WTC11 (cell line): Measurements from ENCODE around the gene GEMIN7.

Source experiments
- CREB1 ChIP-seq: sonication (generic); formaldehyde crosslinking; IDR thresholded peaks from 2 replicates; pipeline ENCODE4 v1.8.0; 2023; ENCODE audit warnings: mild to moderate bottlenecking, missing genetic modification reagents
- ESRRA ChIP-seq: sonication (generic); formaldehyde crosslinking; IDR thresholded peaks from 2 replicates; pipeline ENCODE4 v1.8.1; 2022; ENCODE audit warnings: mild to moderate bottlenecking, missing genetic modification reagents, borderline replicate concordance
- TF ChIP-seq, protein P1 (sequence below): fragments of 200-600 bp; IDR thresholded peaks from 2 replicates; pipeline ENCODE4 v1.8.0; 2022; ENCODE audit warnings: antibody characterized with exemption
- TF ChIP-seq, protein P2 (sequence below): sonication (generic); formaldehyde crosslinking; IDR thresholded peaks from 2 replicates; pipeline ENCODE4 v1.8.1; 2023; ENCODE audit warnings: mild to moderate bottlenecking, missing genetic modification reagents, moderate library complexity

DNA sequence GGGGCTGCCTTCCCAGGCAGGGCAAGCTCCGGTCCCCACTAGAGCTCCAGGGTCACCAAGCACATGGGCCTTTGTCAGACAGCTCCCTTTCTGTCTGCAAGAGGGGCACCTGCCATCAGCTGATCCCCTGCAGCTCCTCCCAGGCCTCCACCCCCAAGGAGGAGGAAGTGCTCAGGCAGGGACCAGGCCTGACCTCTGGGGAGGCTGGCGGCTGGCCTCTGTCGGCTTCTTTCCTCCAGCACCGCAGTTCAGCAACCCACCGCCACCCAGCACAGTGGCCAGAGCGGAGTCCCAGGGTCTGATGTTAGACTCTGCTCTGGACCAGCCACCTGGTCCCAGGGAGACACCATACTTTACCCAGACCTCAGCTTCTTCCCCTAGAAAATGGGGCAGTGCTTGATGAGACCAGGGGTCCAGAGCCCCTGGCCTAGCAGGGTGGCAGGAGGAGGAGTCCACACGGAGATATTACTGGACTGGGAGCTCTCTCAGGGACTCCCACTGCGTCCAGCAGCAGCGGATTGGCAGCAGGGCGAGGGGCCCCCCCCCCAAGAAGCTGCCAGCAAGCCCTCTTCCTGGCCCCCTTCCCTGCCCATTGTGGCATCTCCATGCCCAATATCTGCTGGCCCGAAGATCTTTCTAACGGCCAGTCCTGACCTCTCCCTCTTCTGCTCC lies 57.6 kb downstream of the GEMIN7 start:
- no peak for TF ChIP-seq ESRRA (CRISPR knock-in tag)
- TF ChIP-seq CREB1 (CRISPR knock-in tag): no peak
- TF ChIP-seq, protein P1, sequence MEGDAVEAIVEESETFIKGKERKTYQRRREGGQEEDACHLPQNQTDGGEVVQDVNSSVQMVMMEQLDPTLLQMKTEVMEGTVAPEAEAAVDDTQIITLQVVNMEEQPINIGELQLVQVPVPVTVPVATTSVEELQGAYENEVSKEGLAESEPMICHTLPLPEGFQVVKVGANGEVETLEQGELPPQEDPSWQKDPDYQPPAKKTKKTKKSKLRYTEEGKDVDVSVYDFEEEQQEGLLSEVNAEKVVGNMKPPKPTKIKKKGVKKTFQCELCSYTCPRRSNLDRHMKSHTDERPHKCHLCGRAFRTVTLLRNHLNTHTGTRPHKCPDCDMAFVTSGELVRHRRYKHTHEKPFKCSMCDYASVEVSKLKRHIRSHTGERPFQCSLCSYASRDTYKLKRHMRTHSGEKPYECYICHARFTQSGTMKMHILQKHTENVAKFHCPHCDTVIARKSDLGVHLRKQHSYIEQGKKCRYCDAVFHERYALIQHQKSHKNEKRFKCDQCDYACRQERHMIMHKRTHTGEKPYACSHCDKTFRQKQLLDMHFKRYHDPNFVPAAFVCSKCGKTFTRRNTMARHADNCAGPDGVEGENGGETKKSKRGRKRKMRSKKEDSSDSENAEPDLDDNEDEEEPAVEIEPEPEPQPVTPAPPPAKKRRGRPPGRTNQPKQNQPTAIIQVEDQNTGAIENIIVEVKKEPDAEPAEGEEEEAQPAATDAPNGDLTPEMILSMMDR: no peak
- TF ChIP-seq, protein P2, sequence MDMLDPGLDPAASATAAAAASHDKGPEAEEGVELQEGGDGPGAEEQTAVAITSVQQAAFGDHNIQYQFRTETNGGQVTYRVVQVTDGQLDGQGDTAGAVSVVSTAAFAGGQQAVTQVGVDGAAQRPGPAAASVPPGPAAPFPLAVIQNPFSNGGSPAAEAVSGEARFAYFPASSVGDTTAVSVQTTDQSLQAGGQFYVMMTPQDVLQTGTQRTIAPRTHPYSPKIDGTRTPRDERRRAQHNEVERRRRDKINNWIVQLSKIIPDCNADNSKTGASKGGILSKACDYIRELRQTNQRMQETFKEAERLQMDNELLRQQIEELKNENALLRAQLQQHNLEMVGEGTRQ: no peak
